Activated T-cell treated with anti-CD3 and anti-CD28 coated beads, Interleukin-2, amount 50 U/mL, for 48 hours (primary cell): Measurements from ENCODE around the gene TRPM8.
A peak's percentile ranks its signal among the peaks of the same experiment; 100 is the strongest.
"Not testable (repeated sequence)": the region's sequence is repeated elsewhere in the genome, so short reads cannot be mapped to it uniquely, and the experiment has no call there.

Source experiments
- DNase-seq, 2 experiments: peaks; one replicate each; pipeline ENCODE4 v3.0.0-alpha.2; 2020

Gene TRPM8

GRCh38 chr2:233938676-233939370, 21.6 kb downstream of the TRPM8 start:
- peak in 1 of 2 experiments; percentile 23 for DNase-seq

- no peak for DNase-seq
Observed at GRCh38 chr2:233940376-233941276, 23.5 kb downstream of the TRPM8 start.

- no peak for DNase-seq
Observed at GRCh38 chr2:233942731-233943130, 25.6 kb downstream of the TRPM8 start.

GRCh38 chr2:233944269-233944668, 27.1 kb downstream of the TRPM8 start:
- DNase-seq, result no peak

GRCh38 chr2:233944722-233945121, 27.5 kb downstream of the TRPM8 start:
- DNase-seq, result no peak

- DNase-seq, result no peak
Observed at GRCh38 chr2:233945146-233945545, 28.0 kb downstream of the TRPM8 start.

- no peak for DNase-seq
Observed at GRCh38 chr2:233950078-233950825, 33.1 kb downstream of the TRPM8 start.

- no peak for DNase-seq
Observed at GRCh38 chr2:233952335-233952734, 35.2 kb downstream of the TRPM8 start.

GRCh38 chr2:233953087-233953801, 36.1 kb downstream of the TRPM8 start:
- no peak for DNase-seq

GRCh38 chr2:233960203-233960602, 43.0 kb downstream of the TRPM8 start:
- DNase-seq, result no peak

- DNase-seq, result no peak
Observed at GRCh38 chr2:233961905-233962304, 44.7 kb downstream of the TRPM8 start.

- DNase-seq, result no peak
Observed at GRCh38 chr2:233964581-233964980, 47.4 kb downstream of the TRPM8 start.

GRCh38 chr2:233965032-233965603, 47.9 kb downstream of the TRPM8 start:
- no peak for DNase-seq

- not testable (repeated sequence) for DNase-seq
Observed at GRCh38 chr2:233965646-233966045, 48.5 kb downstream of the TRPM8 start.

- no peak for DNase-seq
Observed at GRCh38 chr2:233966388-233966787, 49.2 kb downstream of the TRPM8 start.

GRCh38 chr2:233967164-233967563, 50.0 kb downstream of the TRPM8 start:
- DNase-seq, result no peak

GRCh38 chr2:233968556-233968955, 51.4 kb downstream of the TRPM8 start:
- no peak for DNase-seq

- not testable (repeated sequence) for DNase-seq
Observed at GRCh38 chr2:233972460-233972859, 55.3 kb downstream of the TRPM8 start.

- no peak for DNase-seq
Observed at GRCh38 chr2:233972941-233973575, 55.9 kb downstream of the TRPM8 start.

GRCh38 chr2:233973786-233974185, 56.6 kb downstream of the TRPM8 start:
- DNase-seq, result no peak

GRCh38 chr2:233974530-233975071, 57.4 kb downstream of the TRPM8 start:
- DNase-seq, result peak in 1 of 2 experiments; percentile 41
